Glutamatergic neuron (in vitro differentiated cells): ENCODE measurements around the gene TPO. TPM values are rescaled to one million over a fixed set of nuclear protein-coding genes. Genes with fewer than 3 reads are reported as not detected.

Experiments
- DNase-seq: peaks from one replicate; pipeline ENCODE4 v3.0.0; 2022
- H3K27ac Mint-ChIP-seq: one replicate; pipeline ENCODE4 v1.8.0; 2020; ENCODE audit warnings: mild to moderate bottlenecking, mixed read lengths, inconsistent platforms; ENCODE audit not compliant: unreplicated experiment
- H3K27me3 Mint-ChIP-seq: one replicate; pipeline ENCODE4 v1.8.0; 2020; ENCODE audit warnings: mild to moderate bottlenecking, moderate library complexity, mixed read lengths, inconsistent platforms; ENCODE audit not compliant: unreplicated experiment
- H3K36me3 Mint-ChIP-seq: one replicate; pipeline ENCODE4 v1.8.0; 2020; ENCODE audit warnings: mild to moderate bottlenecking, mixed read lengths, inconsistent platforms; ENCODE audit not compliant: unreplicated experiment
- H3K4me1 Mint-ChIP-seq: one replicate; pipeline ENCODE4 v1.8.0; 2020; ENCODE audit warnings: mild to moderate bottlenecking, low read depth, mixed read lengths, inconsistent platforms; ENCODE audit not compliant: unreplicated experiment
- H3K4me3 Mint-ChIP-seq: one replicate; pipeline ENCODE4 v1.8.0; 2020; ENCODE audit warnings: mild to moderate bottlenecking, mixed read lengths, inconsistent platforms; ENCODE audit not compliant: unreplicated experiment
- H3K9me3 Mint-ChIP-seq: one replicate; pipeline ENCODE4 v1.8.0; 2020; ENCODE audit warnings: mild to moderate bottlenecking, moderate library complexity, mixed read lengths, inconsistent platforms; ENCODE audit not compliant: unreplicated experiment
- CTCF ChIP-seq: fragments of 200-600 bp; sonication (generic); IDR thresholded peaks from one replicate; pipeline ENCODE4 v1.5.0; 2021; ENCODE audit not compliant: partially characterized antibody, unreplicated experiment
- total RNA-seq: library from RNA; stranded (reverse); fragmentation: NEBNext Ultra II Directional; extraction: Animal tissue kit (Norgen Biotek cat#: 25700); gene quantifications from one replicate; pipeline ENCODE4 v1.2.1, GENCODE V29; 2021; ENCODE audit not compliant: unreplicated experiment

TPO gene
- total RNA-seq, 1 donor from 2014 or later, result not detected

GRCh38 chr2:1551905-1552304 is 138.6 kb downstream of the TPO start:
- Mint-ChIP-seq H3K27me3 (peaks cover 2% of the 10 kb centered on the region), H3K27ac (no peak overlapping the region), H3K36me3 (no peaks in the 10 kb centered on the region), H3K9me3 (peaks cover 1% of the 10 kb centered on the region), H3K4me1 (peaks cover 4% of the 10 kb centered on the region), H3K4me3 (no peak overlapping the region)
- no peak for TF ChIP-seq CTCF
- DNase-seq, result no peak

GRCh38 chr2:1552611-1553010 is 139.3 kb downstream of the TPO start:
- Mint-ChIP-seq H3K36me3 (no peaks in the 10 kb centered on the region), H3K4me1 (peaks cover under 1% of the 10 kb centered on the region), H3K9me3 (peaks cover 1% of the 10 kb centered on the region), H3K27me3 (peaks cover 2% of the 10 kb centered on the region), H3K4me3 (no peak overlapping the region), H3K27ac (no peak overlapping the region)
- no peak for TF ChIP-seq CTCF
- DNase-seq, result no peak

- H3K36me3 Mint-ChIP-seq, result no peaks in the 10 kb centered on the region
- no peak overlapping the region for H3K27ac Mint-ChIP-seq
- no peak overlapping the region for H3K4me3 Mint-ChIP-seq
- peaks cover 3% of the 10 kb centered on the region for H3K4me1 Mint-ChIP-seq
- TF ChIP-seq CTCF, result no peak
- H3K9me3 Mint-ChIP-seq, result peaks cover 1% of the 10 kb centered on the region
- no peak for DNase-seq
- peaks cover 2% of the 10 kb centered on the region for H3K27me3 Mint-ChIP-seq
Observed at GRCh38 chr2:1553671-1554295, 140.5 kb downstream of the TPO start.

- Mint-ChIP-seq H3K4me3 (no peak overlapping the region), H3K36me3 (no peaks in the 10 kb centered on the region), H3K27ac (no peak overlapping the region), H3K27me3 (no peaks in the 10 kb centered on the region), H3K4me1 (peaks cover 13% of the 10 kb centered on the region), H3K9me3 (peaks cover 1% of the 10 kb centered on the region)
- TF ChIP-seq CTCF, result no peak
- no peak for DNase-seq
Observed at GRCh38 chr2:1556286-1556685, 143.0 kb downstream of the TPO start.

GRCh38 chr2:1556776-1557466 is 143.7 kb downstream of the TPO start:
- Mint-ChIP-seq H3K36me3 (no peaks in the 10 kb centered on the region), H3K27ac (no peak overlapping the region), H3K4me1 (peaks cover 13% of the 10 kb centered on the region), H3K27me3 (no peaks in the 10 kb centered on the region), H3K4me3 (no peak overlapping the region), H3K9me3 (peaks cover 1% of the 10 kb centered on the region)
- TF ChIP-seq CTCF, result no peak
- DNase-seq, result no peak
